Fibroblast of pulmonary artery (primary cell): Measurements from ENCODE around the gene MBOAT1.
A peak's percentile ranks its signal among the peaks of the same experiment; 100 is the strongest.

Experiments
- DNase-seq: peaks from one replicate; pipeline ENCODE4 v3.0.0-alpha.2; 2010; ENCODE audit warnings: low read depth
- H3K4me3 ChIP-seq: replicated peaks from 2 replicates; pipeline ENCODE4 v1.5.1; 2011; ENCODE audit warnings: low read depth, mild to moderate bottlenecking, control low read depth, low read length, moderate library complexity
- CTCF ChIP-seq: IDR thresholded peaks from 2 replicates; pipeline ENCODE4 v1.5.1; 2011; ENCODE audit warnings: mild to moderate bottlenecking, control low read depth, low read length, inconsistent platforms; ENCODE audit errors: missing control alignments

The MBOAT1 gene

GRCh38 chr6:20092071-20092566 lies 120.2 kb downstream of the MBOAT1 start:
- DNase-seq = peak; percentile 73
- no peak overlapping the region for H3K4me3 ChIP-seq
- TF ChIP-seq CTCF = peak; percentile 57

GRCh38 chr6:20086992-20087391 lies 125.3 kb downstream of the MBOAT1 start:
- H3K4me3 ChIP-seq = no peak overlapping the region
- no peak for TF ChIP-seq CTCF
- DNase-seq = no peak

DNA sequence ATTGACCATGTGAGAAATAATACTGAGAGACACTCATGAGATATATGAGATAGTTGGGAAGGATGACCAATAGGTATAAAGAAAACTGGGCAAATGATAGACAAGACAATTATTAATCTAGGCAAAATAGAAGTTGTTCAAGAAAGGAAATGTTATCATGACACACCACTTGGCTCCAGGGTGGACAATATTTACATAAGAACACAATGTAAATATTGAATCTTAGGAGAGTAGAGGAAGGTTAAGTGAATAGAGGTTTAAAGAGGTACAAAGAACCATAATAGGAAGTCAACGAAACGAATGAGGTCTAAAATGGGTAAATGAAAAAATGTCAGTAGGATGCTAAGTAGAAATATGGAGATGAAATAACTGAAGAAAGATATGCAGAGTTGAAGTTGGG lies 126.5 kb downstream of the MBOAT1 start:
- TF ChIP-seq CTCF = no peak
- no peak for DNase-seq
- H3K4me3 ChIP-seq = no peak overlapping the region

DNA sequence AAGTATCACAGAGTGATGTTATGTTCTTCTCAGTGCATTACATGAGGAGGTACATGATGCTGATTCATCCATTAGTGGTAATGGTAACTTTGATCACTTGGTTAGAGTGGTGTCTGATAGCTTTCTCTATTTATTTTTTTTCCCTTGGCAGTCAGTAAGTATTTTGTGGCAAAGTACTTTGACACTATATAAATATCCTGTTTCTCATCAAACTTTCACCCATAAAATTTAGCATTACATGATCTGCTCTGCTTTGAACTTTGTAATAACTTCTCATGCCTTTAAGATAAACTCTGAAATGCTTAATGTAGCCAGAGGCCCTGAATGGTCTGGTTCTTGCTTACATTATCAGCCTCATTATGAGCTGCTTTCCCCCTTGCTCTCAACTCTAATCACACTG lies 127.9 kb downstream of the MBOAT1 start:
- TF ChIP-seq CTCF = no peak
- no peak for DNase-seq
- H3K4me3 ChIP-seq = no peak overlapping the region

- DNase-seq = no peak
- H3K4me3 ChIP-seq = no peak overlapping the region
- TF ChIP-seq CTCF = no peak
Observed at GRCh38 chr6:20071998-20072397, 140.3 kb downstream of the MBOAT1 start.

- no peak for TF ChIP-seq CTCF
- H3K4me3 ChIP-seq = no peak overlapping the region
- DNase-seq = no peak
Observed at GRCh38 chr6:20070047-20070446, 142.2 kb downstream of the MBOAT1 start.

DNA sequence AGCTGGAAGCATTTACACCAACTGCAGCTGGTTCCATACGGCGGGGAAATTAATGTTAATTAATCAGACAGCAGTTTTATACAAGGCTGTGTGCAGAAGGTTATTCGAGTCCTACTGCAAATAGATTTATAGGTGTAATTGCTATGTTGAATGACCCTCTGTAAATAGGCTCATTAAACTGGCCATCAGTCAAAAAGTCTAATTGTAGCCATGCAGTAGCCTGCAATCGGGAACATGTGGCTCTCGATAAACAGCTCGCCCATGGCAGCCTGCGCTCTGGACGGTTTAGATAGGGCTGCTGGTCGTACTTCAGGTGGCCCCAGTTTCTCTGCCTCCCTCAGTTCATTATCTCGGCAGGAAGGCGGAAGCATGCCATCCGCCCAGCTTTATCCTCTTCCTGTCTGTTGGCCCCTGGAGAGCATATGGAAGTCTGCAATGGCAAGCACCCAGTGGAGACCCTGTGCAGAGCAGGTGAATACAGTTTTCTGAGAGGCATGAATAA lies 143.2 kb downstream of the MBOAT1 start:
- TF ChIP-seq CTCF = no peak
- no peak for DNase-seq
- H3K4me3 ChIP-seq = no peak overlapping the region
